Fibroblast of peridontal ligament (primary cell): Measurements from ENCODE around the gene OR2T8.

Experiments
- DNase-seq: peaks from one replicate; pipeline ENCODE4 v3.0.0-alpha.2; 2010; ENCODE audit errors: extremely low read depth

Gene OR2T8

DNA sequence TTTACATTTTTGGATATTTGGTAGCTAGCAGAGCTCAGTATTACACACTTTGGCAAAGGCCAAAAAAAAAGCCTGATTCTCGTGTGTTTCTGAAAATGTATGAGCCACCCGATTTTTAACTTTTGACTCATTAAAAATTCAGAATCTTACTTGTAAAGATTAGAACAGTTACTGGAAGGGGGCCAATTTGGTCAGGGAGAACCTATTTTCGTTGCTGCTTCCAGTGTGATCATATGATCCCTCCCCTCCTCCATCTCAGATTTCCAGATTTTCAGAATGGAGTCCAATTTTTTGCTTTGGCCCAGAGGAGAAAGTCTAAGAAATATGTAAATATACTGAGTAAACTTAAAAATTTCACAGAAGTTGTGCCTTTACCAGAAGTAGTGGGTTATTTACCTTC lies 41.7 kb downstream of the OR2T8 start:
- no peak for DNase-seq

GRCh38 chr1:247962911-247963588 lies 43.0 kb downstream of the OR2T8 start:
- DNase-seq, result no peak

DNA sequence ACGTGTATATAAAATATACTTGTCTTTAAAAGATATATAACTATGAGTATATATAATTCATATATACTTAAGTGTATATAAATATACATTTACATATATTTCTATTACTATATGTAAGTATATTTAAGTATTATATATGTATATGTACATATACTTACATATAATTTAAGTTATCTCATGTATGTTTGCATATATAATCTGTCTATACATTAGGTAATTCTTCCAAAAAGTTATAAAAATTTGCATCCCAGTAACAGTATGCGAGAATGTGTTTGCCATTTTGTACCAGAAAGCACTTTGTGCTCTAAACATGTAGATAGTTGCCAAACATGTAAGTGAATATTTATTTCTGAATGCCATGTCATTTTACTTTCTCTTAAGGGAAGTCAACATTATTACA lies 44.9 kb downstream of the OR2T8 start, which contains the start of gene OR2AK2:
Gene OR2AK2 (plus strand): TSS at position 301 of the 400 bp plus-strand sequence. CDS start 144 bp downstream, outside the sequence.
- DNase-seq, result no peak

DNA sequence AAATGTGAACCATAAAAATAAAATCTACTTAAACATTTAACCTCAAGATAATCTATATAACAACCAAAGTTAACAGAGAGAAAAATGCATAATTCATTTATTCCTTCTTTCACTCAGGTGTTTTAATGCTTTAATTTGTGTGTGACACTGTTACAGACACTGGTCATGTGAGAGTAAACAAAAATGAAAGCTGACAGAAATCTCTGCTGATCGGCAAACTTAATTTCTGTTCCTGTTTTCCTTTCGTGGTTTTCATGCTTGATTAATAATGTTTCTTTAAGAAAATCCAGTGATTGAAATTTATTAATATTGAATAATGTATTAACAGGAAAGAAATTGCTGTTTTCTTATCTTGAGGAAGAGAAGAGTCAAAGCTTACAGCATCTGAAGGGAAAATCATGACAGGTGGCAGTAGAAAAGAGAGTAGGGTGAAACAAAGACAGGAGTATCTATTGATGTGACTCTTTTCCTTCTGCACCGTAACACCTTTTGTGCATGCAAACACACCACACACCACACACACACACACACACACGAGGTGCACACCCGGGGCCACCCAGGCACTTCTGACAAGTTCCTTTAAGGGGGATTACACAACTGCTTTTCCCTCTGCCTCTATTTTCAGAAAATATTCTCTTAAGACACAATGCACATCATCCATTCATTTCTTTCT lies 46.6 kb downstream of the OR2T8 start:
- no peak for DNase-seq
